K562 (cell line): Measurements from ENCODE around the gene CAMSAP3. TPM values are rescaled to one million over a fixed set of nuclear protein-coding genes. Genes with fewer than 3 reads are reported as not detected.

Source experiments
- AFF4 ChIP-seq: sonication (generic); formaldehyde crosslinking; IDR thresholded peaks from 2 replicates; pipeline ENCODE4 v1.8.0; 2023; ENCODE audit warnings: mild to moderate bottlenecking, missing genetic modification reagents
- CEBPB ChIP-seq: fragments of 450-650 bp; IDR thresholded peaks from 2 replicates; pipeline ENCODE4 v1.6.1; 2016; ENCODE audit warnings: missing genetic modification characterization, missing compliant biosample characterization
- CHAMP1 ChIP-seq: fragments of 450-650 bp; IDR thresholded peaks from 2 replicates; pipeline ENCODE4 v1.6.1; 2016; ENCODE audit warnings: mild to moderate bottlenecking
- EP400 ChIP-seq: fragments of 450-650 bp; IDR thresholded peaks from 2 replicates; pipeline ENCODE4 v1.6.1; 2017; ENCODE audit warnings: antibody characterized with exemption, mild to moderate bottlenecking, moderate library complexity
- FOXP1 ChIP-seq: sonication (generic); formaldehyde crosslinking; IDR thresholded peaks from 2 replicates; pipeline ENCODE4 v1.8.0; 2022; ENCODE audit warnings: mild to moderate bottlenecking, missing genetic modification reagents
- L3MBTL2 ChIP-seq: fragments of 450-650 bp; IDR thresholded peaks from 2 replicates; pipeline ENCODE4 v1.6.1; 2016; ENCODE audit warnings: mild to moderate bottlenecking, moderate library complexity
- SRSF7 ChIP-seq: fragments of 200-400 bp; formaldehyde crosslinking; optimal IDR thresholded peaks from 2 replicates; pipeline ENCODE3; 2017; ENCODE audit warnings: mild to moderate bottlenecking, low read depth, low read length
- STAT6 ChIP-seq: sonication (generic); formaldehyde crosslinking; IDR thresholded peaks from 2 replicates; pipeline ENCODE4 v1.8.1; 2023; ENCODE audit warnings: mild to moderate bottlenecking, missing genetic modification reagents
- THAP7 ChIP-seq: fragments of 250-450 bp; sonication (Bioruptor Pico); IDR thresholded peaks from 2 replicates; pipeline ENCODE4 v1.5.0; 2021
- ZNF140 ChIP-seq: fragments of 250-450 bp; sonication (Bioruptor Pico); IDR thresholded peaks from 2 replicates; pipeline ENCODE4 v1.8.0; 2021; ENCODE audit warnings: moderate library complexity, mild to moderate bottlenecking, inconsistent platforms
- ZNF23 ChIP-seq: fragments of 250-450 bp; sonication (Bioruptor Pico); IDR thresholded peaks from 2 replicates; pipeline ENCODE4 v1.4.0; 2020; ENCODE audit warnings: mild to moderate bottlenecking
- ZNF395 ChIP-seq: fragments of 200-800 bp; sonication (Bioruptor generic); IDR thresholded peaks from 2 replicates; pipeline ENCODE4 v1.6.1; 2017; ENCODE audit warnings: missing genetic modification characterization, missing compliant biosample characterization
- polyA plus RNA-seq, 8 experiments: library from polyadenylated mRNA; depleted of rRNA in 4 of 8; stranded (reverse) in 5 of 8; unstranded in 3 of 8; fragments of >200 nt; fragmentation: Nextera tagmentation in 2 of 8; fragmentation: Illumina TruSeq in 1 of 8; extraction: Ambion mirVana in 2 of 8; extraction: Trizol in 1 of 8; gene quantifications; 2 replicates each; pipeline versions ENCODE4 v1.2.1 to v1.2.3, GENCODE V29; 2011 to 2014; ENCODE audit warnings: inconsistent platforms in 1 of 8, missing spikeins in 1 of 8
- total RNA-seq, 7 experiments: library from RNA; depleted of rRNA in 6 of 7; stranded (reverse); fragments of >200 nt in 6 of 7; fragmentation: Illumina TruSeq in 2 of 7; extraction: Trizol in 2 of 7; gene quantifications; 2 replicates each; pipeline versions ENCODE4 v1.2.1 to v1.2.3, GENCODE V29; 2011 to 2021; ENCODE audit warnings: low replicate concordance in 1 of 7

Gene CAMSAP3
- total and polyA plus RNA-seq, 9 of the 15 experiments (the other 6 are each of a cell fraction or from before 2014, with no cell fraction given): 0.01 to 0.89 (median 0.22) TPM; not detected in 1

GRCh38 chr19:7562646-7563393 is 32.8 kb upstream of the CAMSAP3 start (continued):
- TF ChIP-seq ZNF395 (CRISPR knock-in tag) (peak; percentile 99), CEBPB (tag) (no peak), ZNF140 (CRISPR knock-in tag) (no peak), ZNF23 (no peak), FOXP1 (CRISPR knock-in tag) (peak; percentile 100), AFF4 (CRISPR knock-in tag) (peak; percentile 99), CHAMP1 (peak; percentile 88), EP400 (no peak), SRSF7 (no peak), L3MBTL2 (no peak), STAT6 (CRISPR knock-in tag) (no peak), THAP7 (no peak)
